Parathyroid adenoma (tissue), 2 donors: ENCODE measurements around the gene MYRFL.

Source experiments
- H2AFZ ChIP-seq: fragments of 300-600 bp; sonication (generic); one replicate; pipeline ENCODE4 v1.7.0; 2017; ENCODE audit warnings: antibody characterized with exemption, mild to moderate bottlenecking
- H3K27ac ChIP-seq: fragments of 300-600 bp; sonication (generic); one replicate; pipeline ENCODE4 v1.7.0; 2017
- H3K27me3 ChIP-seq: fragments of 300-600 bp; sonication (generic); one replicate; pipeline ENCODE4 v1.7.0; 2017; ENCODE audit warnings: low read length; ENCODE audit not compliant: control insufficient read depth, insufficient read depth
- H3K36me3 ChIP-seq: fragments of 300-600 bp; sonication (generic); one replicate; pipeline ENCODE4 v1.7.0; 2017; ENCODE audit warnings: low read length; ENCODE audit not compliant: control insufficient read depth, insufficient read depth
- H3K4me1 ChIP-seq: fragments of 300-600 bp; sonication (generic); one replicate; pipeline ENCODE4 v1.7.0; 2017; ENCODE audit warnings: control low read depth
- H3K4me2 ChIP-seq: fragments of 300-600 bp; sonication (generic); one replicate; pipeline ENCODE4 v1.7.0; 2017; ENCODE audit warnings: low read length
- H3K4me3 ChIP-seq: fragments of 300-600 bp; sonication (generic); one replicate; pipeline ENCODE4 v1.7.0; 2017; ENCODE audit warnings: low read depth, low read length
- H3K79me2 ChIP-seq: fragments of 300-600 bp; sonication (generic); one replicate; pipeline ENCODE4 v1.7.0; 2017; ENCODE audit warnings: control low read depth
- H3K9ac ChIP-seq: fragments of 300-600 bp; sonication (generic); one replicate; pipeline ENCODE4 v1.7.0; 2017; ENCODE audit warnings: mild to moderate bottlenecking
- H3K9me3 ChIP-seq: fragments of 300-600 bp; sonication (generic); one replicate; pipeline ENCODE4 v1.7.0; 2017; ENCODE audit warnings: low read length; ENCODE audit not compliant: control insufficient read depth
- CTCF ChIP-seq: fragments of 300-600 bp; sonication (generic); IDR thresholded peaks from one replicate; pipeline ENCODE4 v1.7.0; 2017; ENCODE audit warnings: antibody characterized with exemption, mild to moderate bottlenecking
- donor health status: primary hyperparathyroidism.

The MYRFL gene

GRCh38 chr12:69996241-69996640, 171.2 kb downstream of the MYRFL start:
- no peak overlapping the region for H3K27ac ChIP-seq
- H3K9ac ChIP-seq: no peak overlapping the region
- no peak overlapping the region for H2AFZ ChIP-seq
- no peak for TF ChIP-seq CTCF
- H3K4me1 ChIP-seq: no peaks in the 10 kb centered on the region
- H3K4me2 ChIP-seq: no peak overlapping the region
- no peaks in the 10 kb centered on the region for H3K79me2 ChIP-seq
- H3K36me3 ChIP-seq: no peaks in the 10 kb centered on the region
- H3K27me3 ChIP-seq: no peaks in the 10 kb centered on the region
- H3K4me3 ChIP-seq: no peak overlapping the region
- H3K9me3 ChIP-seq: no peaks in the 10 kb centered on the region

- Histone ChIP-seq H3K9me3 (no peaks in the 10 kb centered on the region), H3K4me1 (no peaks in the 10 kb centered on the region), H3K4me3 (no peak overlapping the region), H3K4me2 (no peak overlapping the region), H3K36me3 (no peaks in the 10 kb centered on the region), H2AFZ (no peak overlapping the region), H3K79me2 (no peaks in the 10 kb centered on the region), H3K27ac (no peak overlapping the region), H3K9ac (no peak overlapping the region), H3K27me3 (no peaks in the 10 kb centered on the region)
- TF ChIP-seq CTCF: no peak
These were observed 171.7 kb downstream of the MYRFL start for GRCh38 chr12:69996722-69997121.

GRCh38 chr12:69998011-69998410, 173.0 kb downstream of the MYRFL start:
- no peaks in the 10 kb centered on the region for H3K4me1 ChIP-seq
- no peaks in the 10 kb centered on the region for H3K36me3 ChIP-seq
- no peak overlapping the region for H2AFZ ChIP-seq
- H3K4me2 ChIP-seq: no peak overlapping the region
- H3K9me3 ChIP-seq: no peaks in the 10 kb centered on the region
- TF ChIP-seq CTCF: no peak
- H3K4me3 ChIP-seq: no peak overlapping the region
- H3K27ac ChIP-seq: no peak overlapping the region
- H3K79me2 ChIP-seq: no peaks in the 10 kb centered on the region
- no peak overlapping the region for H3K9ac ChIP-seq
- no peaks in the 10 kb centered on the region for H3K27me3 ChIP-seq

DNA sequence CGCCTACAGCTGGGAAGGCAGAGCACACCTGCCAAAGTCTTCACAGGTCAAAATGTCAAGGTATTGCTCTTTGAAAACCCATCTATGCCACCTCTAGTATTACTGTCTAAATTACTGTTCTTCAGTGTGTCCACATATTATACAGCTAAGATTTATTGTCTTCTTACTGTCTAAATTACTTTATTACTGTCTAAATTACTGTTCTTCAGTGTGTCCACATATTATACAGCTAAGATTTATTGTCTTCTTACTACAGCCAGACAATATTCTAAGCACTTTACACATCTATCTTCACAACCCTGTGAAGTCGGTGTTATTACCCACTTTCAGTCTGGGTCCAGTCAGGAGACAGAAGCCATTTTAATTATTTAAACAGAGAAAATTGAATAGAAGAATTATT, 173.9 kb downstream of the MYRFL start:
- Histone ChIP-seq H3K27me3 (no peaks in the 10 kb centered on the region), H3K79me2 (no peaks in the 10 kb centered on the region), H2AFZ (no peak overlapping the region), H3K4me3 (no peak overlapping the region), H3K4me1 (no peaks in the 10 kb centered on the region), H3K9ac (no peak overlapping the region), H3K9me3 (no peaks in the 10 kb centered on the region), H3K36me3 (no peaks in the 10 kb centered on the region), H3K4me2 (no peak overlapping the region), H3K27ac (no peak overlapping the region)
- no peak for TF ChIP-seq CTCF

DNA sequence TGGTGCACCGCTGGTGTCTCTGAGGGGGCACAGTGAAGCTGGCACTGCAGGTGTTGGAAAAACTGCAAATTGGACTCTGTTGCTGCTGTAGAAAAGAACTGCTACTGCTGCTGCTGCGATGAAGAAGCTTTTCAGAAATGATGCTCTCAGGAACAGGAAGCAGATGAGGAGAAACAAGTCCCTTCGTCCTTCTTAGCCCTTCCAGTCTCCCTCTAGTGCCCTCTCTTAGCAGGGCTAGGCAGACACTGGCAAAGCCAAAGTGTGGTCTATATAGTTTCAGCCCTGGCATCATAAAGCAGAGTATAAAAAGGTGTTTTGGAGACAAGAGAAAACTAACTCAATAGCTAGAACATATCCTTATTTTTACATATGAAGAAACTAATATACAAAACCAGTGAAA, 174.5 kb downstream of the MYRFL start:
- H3K4me1 ChIP-seq: no peaks in the 10 kb centered on the region
- H3K27ac ChIP-seq: no peak overlapping the region
- H3K36me3 ChIP-seq: no peaks in the 10 kb centered on the region
- no peaks in the 10 kb centered on the region for H3K27me3 ChIP-seq
- H3K4me3 ChIP-seq: no peak overlapping the region
- no peaks in the 10 kb centered on the region for H3K79me2 ChIP-seq
- no peak overlapping the region for H2AFZ ChIP-seq
- TF ChIP-seq CTCF: no peak
- H3K9ac ChIP-seq: no peak overlapping the region
- H3K9me3 ChIP-seq: no peaks in the 10 kb centered on the region
- H3K4me2 ChIP-seq: no peak overlapping the region
